GM12801 (cell line): ENCODE results near the gene TIFAB.

ENCODE experiments used
- TF ChIP-seq, protein P1 (sequence below): IDR thresholded peaks from one replicate; pipeline ENCODE4 v1.5.1; 2011; ENCODE audit warnings: control low read depth; ENCODE audit not compliant: insufficient read length; ENCODE audit errors: extremely low read depth

TIFAB gene

GRCh38 chr5:135454946-135455345 is 2.8 kb upstream of the TIFAB start:
- TF ChIP-seq, protein P1, sequence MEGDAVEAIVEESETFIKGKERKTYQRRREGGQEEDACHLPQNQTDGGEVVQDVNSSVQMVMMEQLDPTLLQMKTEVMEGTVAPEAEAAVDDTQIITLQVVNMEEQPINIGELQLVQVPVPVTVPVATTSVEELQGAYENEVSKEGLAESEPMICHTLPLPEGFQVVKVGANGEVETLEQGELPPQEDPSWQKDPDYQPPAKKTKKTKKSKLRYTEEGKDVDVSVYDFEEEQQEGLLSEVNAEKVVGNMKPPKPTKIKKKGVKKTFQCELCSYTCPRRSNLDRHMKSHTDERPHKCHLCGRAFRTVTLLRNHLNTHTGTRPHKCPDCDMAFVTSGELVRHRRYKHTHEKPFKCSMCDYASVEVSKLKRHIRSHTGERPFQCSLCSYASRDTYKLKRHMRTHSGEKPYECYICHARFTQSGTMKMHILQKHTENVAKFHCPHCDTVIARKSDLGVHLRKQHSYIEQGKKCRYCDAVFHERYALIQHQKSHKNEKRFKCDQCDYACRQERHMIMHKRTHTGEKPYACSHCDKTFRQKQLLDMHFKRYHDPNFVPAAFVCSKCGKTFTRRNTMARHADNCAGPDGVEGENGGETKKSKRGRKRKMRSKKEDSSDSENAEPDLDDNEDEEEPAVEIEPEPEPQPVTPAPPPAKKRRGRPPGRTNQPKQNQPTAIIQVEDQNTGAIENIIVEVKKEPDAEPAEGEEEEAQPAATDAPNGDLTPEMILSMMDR: no peak

- TF ChIP-seq, protein P1: no peak
Observed at GRCh38 chr5:135453613-135454012, 1.5 kb upstream of the TIFAB start.

- TF ChIP-seq, protein P1: no peak
Observed at GRCh38 chr5:135451581-135452320, 400 bp downstream of the TIFAB start.

DNA sequence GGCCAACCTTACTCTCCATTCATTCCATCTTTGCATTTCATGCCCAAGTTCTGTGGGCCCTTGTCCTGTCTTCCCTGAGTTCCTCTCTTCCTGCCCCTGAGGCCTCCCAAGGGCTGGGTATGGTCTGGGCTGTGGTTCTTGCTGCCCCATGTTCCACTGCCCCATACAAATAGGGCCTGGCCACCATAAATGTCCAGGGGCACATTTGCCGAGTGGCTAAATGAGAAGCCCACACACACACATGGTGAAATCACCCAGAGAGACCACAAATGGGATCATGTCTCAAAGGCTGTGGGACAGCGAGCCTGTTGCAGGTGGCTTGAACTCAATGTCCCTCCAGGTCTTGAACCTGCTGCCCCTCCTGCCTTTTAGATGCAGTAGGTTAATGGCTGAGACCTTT is 1.2 kb downstream of the TIFAB start:
- TF ChIP-seq, protein P1: no peak

- TF ChIP-seq, protein P1: no peak
Observed at GRCh38 chr5:135450336-135450735, 1.8 kb downstream of the TIFAB start.

DNA sequence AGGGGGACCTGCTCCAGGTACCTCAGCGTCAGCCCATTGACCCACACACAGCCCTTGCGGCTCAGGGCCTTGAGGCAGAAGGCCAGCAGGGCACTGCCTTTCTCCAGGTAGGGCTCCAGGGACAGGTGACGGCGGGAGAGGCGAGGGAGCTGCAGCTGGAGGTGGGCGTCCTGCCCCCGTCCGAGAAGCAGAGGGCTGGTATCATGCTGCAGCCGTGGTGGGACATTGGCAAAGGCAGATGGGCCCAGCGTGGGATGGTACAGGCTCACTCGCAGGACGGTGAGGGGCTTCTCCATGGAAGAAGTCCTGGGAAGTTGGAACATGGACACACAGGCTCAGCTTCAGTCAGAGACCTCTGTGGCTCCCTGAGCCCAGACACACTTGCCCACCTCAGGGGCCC is 2.5 kb downstream of the TIFAB start:
- TF ChIP-seq, protein P1: no peak

- TF ChIP-seq, protein P1: no peak
Observed at GRCh38 chr5:135448791-135449507, 3.2 kb downstream of the TIFAB start.
